Measurements from ENCODE around the gene CDC42BPA. TPM values are rescaled to one million over a fixed set of nuclear protein-coding genes. Genes with fewer than 3 reads are reported as not detected.

Gene CDC42BPA
- total and polyA plus RNA-seq, 2 of the 13 experiments (the other 11 are each of a cell fraction or from before 2014, with no cell fraction given): 6.5 to 16.0 TPM

- BruUV-seq (replicated peaks): no TSS peak
- no peak overlapping the region for H3K27ac ChIP-seq (ENCODE audit: extremely low read length, insufficient read depth, low read length)
- DNase-seq (ENCODE audit: low spot score) (no peak), FAIRE-seq (no peak), ATAC-seq (peak; percentile 76)
- no peak overlapping the region for H3K9ac ChIP-seq (ENCODE audit: insufficient read depth, low read depth, low read length)
- no peak overlapping the region for H2AFZ ChIP-seq (ENCODE audit: low read length)
- TF ChIP-seq ZFP62 (CRISPR knock-in tag; IDR thresholded peaks at IDR 0.05) (no peak), NFRKB (IDR thresholded peaks at IDR 0.05) (no peak), ZNF562 (CRISPR knock-in tag; IDR thresholded peaks at IDR 0.05; ENCODE audit: borderline replicate concordance) (no peak), ZNF354B (CRISPR knock-in tag; IDR thresholded peaks at IDR 0.05) (no peak), ZNF12 (CRISPR knock-in tag; IDR thresholded peaks at IDR 0.05) (no peak), PRMT3 (CRISPR knock-in tag; IDR thresholded peaks at IDR 0.05; ENCODE audit: borderline replicate concordance, low read depth) (no peak), MTA1 (CRISPR knock-in tag; IDR thresholded peaks at IDR 0.05; ENCODE audit: borderline replicate concordance) (no peak), TFAP4 (IDR thresholded peaks at IDR 0.05; ENCODE audit: borderline replicate concordance, low read depth) (no peak), HDAC1 (CRISPR knock-in tag; IDR thresholded peaks at IDR 0.05) (no peak), ZNF362 (CRISPR knock-in tag; IDR thresholded peaks at IDR 0.05; ENCODE audit: borderline replicate concordance) (peak; percentile 45; the same call in 1 of the 2 replicates), ZNF652 (CRISPR knock-in tag; IDR thresholded peaks at IDR 0.05; ENCODE audit: borderline replicate concordance, low read depth) (no peak), ZNF616 (CRISPR knock-in tag; IDR thresholded peaks at IDR 0.05; ENCODE audit: low read depth) (no peak), JDP2 (CRISPR knock-in tag; IDR thresholded peaks at IDR 0.05; ENCODE audit: borderline replicate concordance) (no peak), RFX3 (CRISPR knock-in tag; IDR thresholded peaks at IDR 0.05) (no peak), CTCF (CRISPR knock-in tag; IDR thresholded peaks at IDR 0.05) (peak; percentile 15; the same call in 1 of the 2 replicates), KLF11 (CRISPR knock-in tag; IDR thresholded peaks at IDR 0.05) (no peak), STAG1 (CRISPR knock-in tag; IDR thresholded peaks at IDR 0.05) (peak; percentile 18; the same call in 1 of the 2 replicates), ZMAT3 (CRISPR knock-in tag; conservative IDR thresholded peaks at IDR 0.05) (no peak), KLF15 (CRISPR knock-in tag; IDR thresholded peaks at IDR 0.05; ENCODE audit: borderline replicate concordance) (no peak), ZNF275 (CRISPR knock-in tag; IDR thresholded peaks at IDR 0.05; ENCODE audit: borderline replicate concordance) (no peak)
- no peaks in the 10 kb centered on the region for H4K20me1 ChIP-seq (ENCODE audit: insufficient read depth, low read length)
- no peak overlapping the region for H3K4me3 ChIP-seq (replicated peaks in 1 of 3; ENCODE audit: insufficient read depth in 1 of 3, low read depth in 2 of 3, low read length in 3 of 3)
- peaks cover 11% of the 10 kb centered on the region for H3K79me2 ChIP-seq (ENCODE audit: insufficient read depth, low read length)
- intact Hi-C loops (cut with micrococcal nuclease; ENCODE audit: unreplicated experiment): no loop called here
- 77% methylated on average over 7 of the region's 7 CpGs for WGBS (ENCODE audit: low lambda C conversion rate)
- no peaks in the 10 kb centered on the region; a peak in 1 of 5 replicates for H3K36me3 ChIP-seq (replicated peaks in 1 of 2; ENCODE audit: control insufficient read depth in 1 of 2, insufficient read depth in 2 of 2, low read length in 2 of 2)
- ChIA-PET CTCF (ENCODE audit: low intra/inter-chr PET ratio, low total read pairs) (no interaction called here), POLR2A (interaction anchor here (0.7 kb wide), 2 partner anchors 14 to 182 kb away, joined by 3 to 5 read pairs; no protein-coding TSS in a partner anchor)
- no peaks in the 10 kb centered on the region for H3K9me3 ChIP-seq (ENCODE audit: low read length)
- no peaks in the 10 kb centered on the region for H3K27me3 ChIP-seq (ENCODE audit: control insufficient read depth in 1 of 2, insufficient read depth in 2 of 2, low read length in 2 of 2)
- H3K4me1 ChIP-seq (ENCODE audit: insufficient read depth, low read length): peaks cover 5% of the 10 kb centered on the region; the same call in 1 of the 2 replicates
- in situ Hi-C loops (cut with HindIII; ENCODE audit: extremely low pct_ligation_motif_present, low pct_unique_long_range_greater_than_20kb): no loop called here
- no peak overlapping the region for H3K4me2 ChIP-seq (ENCODE audit: low read depth, low read length)
Measured at GRCh38 chr1:227257964-227258363, 60.3 kb downstream of the CDC42BPA start.
